GM19395 (cell line): Measurements from ENCODE around the gene UPK2.

Experiments used
- ATAC-seq: cut with Tn5 transposase; IDR thresholded peaks from one replicate; pipeline ENCODE4 v1.9.1; 2021; ENCODE audit warnings: mild to moderate bottlenecking, moderate library complexity; ENCODE audit not compliant: unreplicated experiment

The UPK2 gene

DNA sequence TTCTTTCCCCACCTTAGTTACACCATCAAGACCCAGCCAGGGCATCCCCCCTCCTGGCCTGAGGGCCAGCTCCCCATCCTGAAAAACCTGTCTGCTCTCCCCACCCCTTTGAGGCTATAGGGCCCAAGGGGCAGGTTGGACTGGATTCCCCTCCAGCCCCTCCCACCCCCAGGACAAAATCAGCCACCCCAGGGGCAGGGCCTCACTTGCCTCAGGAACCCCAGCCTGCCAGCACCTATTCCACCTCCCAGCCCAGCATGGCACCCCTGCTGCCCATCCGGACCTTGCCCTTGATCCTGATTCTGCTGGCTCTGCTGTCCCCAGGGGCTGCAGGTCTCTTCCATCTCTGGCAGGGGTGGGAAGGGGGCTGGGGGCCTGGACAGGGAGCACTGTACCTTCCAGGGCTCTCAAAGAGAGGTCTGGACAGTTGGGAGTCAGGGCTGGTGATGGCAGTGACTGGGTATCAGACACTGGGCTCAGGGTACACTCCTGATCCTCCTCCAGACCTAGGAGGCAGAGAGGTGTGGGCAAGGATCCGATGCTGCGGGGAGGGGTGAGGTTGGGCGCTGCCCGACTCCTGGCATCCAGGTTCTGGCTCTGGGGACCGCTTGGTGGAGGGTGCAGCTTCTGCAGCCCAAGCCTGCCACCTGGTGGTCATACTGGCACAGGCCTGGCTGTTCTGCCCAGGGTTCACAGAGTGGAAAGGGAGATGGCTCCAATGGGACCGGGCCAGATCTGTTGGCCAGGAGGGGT is at the start of gene UPK2:
Gene UPK2 (plus strand): TSS at position 205 of the 753 bp plus-strand sequence. CDS start 53 bp downstream, at position 258.
- peak; percentile 79 for ATAC-seq

- peak; percentile 70 for ATAC-seq
These were observed 48.8 kb upstream of the UPK2 start for GRCh38 chr11:118907051-118908042.

GRCh38 chr11:118908264-118908663 is 47.8 kb upstream of the UPK2 start:
- ATAC-seq, result no peak

- ATAC-seq, result no peak
These were observed 47.0 kb upstream of the UPK2 start for GRCh38 chr11:118908901-118909618.

DNA sequence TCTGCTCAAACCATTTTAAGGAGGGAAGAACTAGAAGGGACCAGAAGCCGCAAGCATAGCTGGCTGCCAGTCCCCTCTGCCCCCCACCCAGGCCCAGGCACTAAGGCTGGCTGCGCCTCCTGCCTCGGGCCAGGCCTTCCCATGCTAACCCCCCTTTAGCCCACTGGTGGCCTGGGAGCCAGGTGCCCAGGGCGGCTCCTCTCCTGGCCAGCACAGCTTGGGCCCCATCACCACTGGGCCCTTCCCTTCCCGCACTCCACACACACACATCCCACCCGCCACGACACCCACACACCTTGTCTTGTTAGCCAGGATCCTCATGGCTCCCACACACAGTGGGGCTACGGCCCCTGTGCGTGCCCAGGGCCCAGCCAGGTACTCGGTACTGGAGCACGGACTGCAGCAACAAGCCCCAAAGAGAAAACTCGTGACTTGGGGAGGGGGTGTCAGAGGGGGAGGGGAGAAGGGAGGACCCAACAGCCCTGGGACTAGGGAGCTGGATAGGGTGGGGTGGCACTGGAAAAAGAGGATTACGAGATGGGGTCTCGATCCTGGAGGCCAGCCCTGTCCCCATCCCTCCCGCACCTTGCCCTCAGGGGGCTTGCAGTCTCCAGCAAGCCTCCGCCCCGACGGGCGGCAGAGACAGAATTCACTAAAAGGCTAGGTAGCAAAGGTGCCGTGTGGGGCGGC is 46.3 kb upstream of the UPK2 start:
- ATAC-seq, result no peak

DNA sequence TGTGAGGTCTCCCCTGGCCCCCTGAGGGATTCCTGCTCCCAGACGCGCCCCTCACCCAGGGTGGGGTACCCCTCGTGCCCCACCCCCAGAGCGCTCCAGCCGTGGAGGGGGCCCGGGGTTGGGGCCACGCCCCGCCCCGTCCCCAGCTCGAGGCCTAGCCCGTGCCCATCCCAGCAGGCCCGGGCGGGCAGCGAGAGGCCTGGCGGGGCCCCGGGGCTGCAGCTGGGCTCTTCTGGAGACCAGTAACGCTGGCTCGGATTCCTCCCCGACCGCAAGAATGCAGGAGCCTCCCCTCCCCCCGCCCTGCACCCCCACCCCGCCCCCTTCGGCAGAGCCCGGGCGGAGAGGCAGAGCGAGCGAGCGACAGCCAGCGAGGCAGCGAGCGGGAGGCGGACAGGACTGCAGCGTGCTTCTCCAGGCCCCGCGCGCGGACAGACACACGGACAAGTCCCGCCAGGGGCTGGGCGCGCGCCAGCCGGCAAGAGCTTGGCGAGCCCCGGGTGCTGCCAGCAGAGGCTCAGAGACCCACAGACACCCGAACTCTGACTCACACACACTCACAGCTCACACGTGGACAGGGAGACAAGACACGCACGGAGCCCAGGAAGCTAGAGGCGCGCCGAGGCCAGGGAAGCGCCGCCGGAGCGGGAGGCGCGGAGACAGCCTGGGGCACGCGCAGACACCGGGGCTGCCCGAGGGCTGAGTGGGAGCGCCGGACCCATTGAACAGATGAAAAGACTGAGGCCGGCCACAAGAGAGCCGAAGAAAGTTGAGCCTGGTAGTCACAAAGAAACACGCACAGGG is 45.6 kb upstream of the UPK2 start:
- no peak for ATAC-seq

DNA sequence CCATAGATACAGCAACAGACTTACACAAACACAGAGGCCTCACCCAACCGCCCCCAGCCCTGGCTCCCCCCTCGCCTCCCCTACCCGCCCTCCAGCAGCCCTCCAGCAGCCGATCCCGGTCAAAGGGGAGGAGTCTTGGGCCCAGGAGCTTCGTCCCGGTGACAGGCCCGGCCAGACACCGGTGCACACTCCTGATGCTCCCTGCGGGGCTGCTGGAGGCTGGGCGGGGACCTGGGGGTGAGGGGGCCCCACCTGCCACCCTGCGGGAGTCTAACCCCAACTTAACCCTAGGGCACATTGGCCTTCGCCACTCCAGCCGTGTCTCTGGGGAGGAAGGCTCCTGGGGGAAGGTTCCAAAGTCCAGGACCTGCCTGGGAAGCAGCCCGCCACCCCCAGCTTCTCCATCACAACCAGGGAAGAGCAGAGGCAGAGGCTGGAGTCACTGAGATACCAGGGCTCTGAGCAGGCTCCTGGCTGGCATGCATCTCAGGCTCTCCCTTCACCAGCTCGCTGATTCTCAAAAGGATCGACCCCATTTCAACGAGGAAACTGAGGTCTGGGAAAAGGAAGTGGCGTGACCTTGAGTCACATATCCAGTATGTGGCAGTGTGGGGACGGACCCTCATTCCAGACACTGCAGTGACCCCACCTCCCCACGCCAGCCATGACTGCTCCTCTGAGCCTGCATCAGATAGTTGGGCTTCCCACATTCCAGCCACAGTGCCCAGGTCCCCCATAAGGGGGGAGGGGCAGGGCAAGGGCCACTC is 44.8 kb upstream of the UPK2 start:
- ATAC-seq, result no peak

DNA sequence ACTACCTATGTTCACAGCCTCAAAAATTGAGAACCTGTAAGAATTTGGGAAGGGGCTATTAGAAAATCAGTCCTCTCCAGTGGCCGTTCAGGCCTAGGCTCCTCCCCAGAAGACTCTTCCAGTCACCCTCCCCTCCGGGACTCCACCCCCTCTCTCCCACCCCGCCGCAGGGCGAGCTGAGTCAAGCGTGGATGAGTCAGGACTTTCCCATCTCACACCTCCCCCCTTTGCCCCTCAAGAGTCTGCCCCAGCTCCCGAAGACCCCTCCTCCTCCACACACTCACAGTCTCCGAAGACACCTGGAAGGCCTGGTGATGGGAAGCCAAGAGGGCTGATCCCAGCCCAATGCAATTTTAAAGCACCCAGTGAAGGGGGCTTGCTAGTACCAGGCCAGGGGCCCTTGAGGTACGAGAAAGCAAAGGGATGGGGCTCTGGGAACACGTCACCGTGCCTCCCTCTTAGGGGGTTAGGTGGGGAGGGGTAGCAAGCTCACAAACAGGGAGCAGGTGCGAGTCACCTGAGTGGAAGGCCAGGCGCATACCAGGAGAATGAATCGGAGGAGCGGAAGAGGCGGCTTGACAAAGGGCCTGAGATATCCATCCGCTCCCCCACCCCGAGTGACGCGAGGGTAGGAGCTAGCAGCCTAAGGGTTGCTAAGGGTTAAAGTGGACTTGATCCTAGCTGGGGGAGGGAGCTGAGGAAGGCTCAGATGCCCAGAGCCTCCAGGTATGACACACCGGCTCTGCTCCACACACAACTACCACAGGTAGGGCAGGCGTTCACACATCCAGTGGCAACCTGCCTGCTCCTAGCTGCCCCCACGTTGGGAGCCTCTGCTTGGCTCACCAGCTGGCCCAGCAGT is 44.0 kb upstream of the UPK2 start:
- ATAC-seq, result no peak

- no peak for ATAC-seq
These were observed 43.2 kb upstream of the UPK2 start for GRCh38 chr11:118912742-118913410.

DNA sequence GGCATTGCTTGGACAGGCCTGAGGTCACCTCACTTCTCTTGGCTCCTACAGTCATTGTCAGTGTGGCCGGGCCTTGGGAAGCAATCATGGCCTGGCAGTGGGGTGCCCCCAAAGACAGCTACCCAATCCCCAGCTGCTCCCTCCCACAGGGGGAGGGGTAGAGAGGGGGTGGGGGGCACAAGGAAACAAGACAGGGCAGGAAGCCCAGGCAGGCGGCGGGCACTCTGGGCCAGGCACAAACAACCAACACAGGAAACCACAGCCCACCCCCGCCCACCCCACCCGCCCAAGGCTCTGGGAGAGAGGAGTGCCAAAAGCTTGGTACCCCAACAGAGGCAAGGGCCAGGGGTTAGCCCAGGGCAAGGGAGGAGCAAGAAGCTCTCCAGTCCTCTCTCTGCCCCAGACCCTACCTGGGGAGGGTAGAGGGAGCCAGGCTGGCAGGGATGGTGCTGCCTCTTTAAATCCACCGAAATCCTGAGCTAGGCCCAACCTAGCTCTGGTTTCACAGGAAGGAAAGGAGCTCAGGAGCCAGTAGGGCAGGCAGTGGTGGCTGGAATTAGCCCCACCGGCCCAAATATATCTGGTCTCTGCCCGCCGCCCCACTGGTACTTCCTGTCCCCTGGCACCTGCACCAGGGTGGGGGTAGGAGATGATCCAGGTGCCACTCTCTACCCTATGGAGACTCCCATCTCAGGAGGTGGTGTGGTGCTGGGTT is 42.5 kb upstream of the UPK2 start:
- ATAC-seq, result no peak

DNA sequence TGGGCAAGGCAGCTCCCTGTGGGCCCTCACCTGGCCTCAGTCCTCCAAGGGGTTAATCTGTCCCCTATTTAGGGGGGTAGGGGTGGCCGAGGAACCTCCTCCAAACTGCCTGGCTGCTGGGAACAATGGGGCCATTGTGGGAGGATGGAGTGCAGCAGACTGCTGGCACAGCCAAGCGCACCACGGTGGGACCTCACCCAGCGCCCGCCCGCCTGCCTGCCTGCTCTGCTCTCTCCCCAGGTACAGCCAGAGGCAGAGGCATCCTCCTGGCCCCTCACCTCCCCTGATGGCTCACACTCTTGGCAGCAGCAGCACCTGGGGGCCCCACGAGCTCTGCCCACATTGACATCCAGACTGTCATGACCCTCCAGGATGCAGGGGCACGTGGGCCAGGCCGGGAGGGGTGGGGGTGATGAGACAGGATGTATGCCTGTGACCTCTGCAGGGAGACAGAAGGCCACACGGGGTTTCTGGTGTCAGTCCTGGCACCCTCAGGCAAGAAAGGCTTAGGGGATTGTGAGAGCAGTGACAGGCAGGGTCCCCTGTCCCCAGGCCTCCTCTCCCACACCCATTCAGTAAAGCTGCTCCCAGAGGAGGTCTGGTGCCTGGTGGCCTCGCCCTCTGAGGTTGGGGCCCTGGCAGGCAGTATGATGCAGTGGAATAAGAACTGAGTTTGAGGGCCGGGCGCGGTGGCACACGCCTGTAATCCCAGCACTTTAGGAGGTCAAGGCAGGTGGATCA is 41.8 kb upstream of the UPK2 start:
- ATAC-seq, result no peak

DNA sequence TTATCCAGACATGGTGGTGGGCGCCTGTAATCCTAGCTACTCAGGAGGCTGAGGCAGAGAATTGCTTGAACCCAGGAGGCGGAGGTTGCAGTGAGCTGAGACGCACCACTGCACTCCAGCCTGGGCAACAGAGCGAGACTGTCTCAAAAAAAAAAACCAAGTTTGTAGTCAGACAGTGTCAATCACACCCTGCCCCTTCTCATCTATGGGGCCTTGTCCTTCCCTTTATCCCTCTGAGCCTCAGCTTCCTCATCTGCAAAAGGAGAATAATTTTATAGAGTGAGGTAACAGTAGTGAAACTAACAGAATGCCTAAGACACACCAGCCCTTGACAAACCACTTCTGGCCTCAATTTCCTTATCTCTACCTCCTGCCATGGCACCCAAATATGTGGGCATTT is 41.1 kb upstream of the UPK2 start:
- no peak for ATAC-seq

DNA sequence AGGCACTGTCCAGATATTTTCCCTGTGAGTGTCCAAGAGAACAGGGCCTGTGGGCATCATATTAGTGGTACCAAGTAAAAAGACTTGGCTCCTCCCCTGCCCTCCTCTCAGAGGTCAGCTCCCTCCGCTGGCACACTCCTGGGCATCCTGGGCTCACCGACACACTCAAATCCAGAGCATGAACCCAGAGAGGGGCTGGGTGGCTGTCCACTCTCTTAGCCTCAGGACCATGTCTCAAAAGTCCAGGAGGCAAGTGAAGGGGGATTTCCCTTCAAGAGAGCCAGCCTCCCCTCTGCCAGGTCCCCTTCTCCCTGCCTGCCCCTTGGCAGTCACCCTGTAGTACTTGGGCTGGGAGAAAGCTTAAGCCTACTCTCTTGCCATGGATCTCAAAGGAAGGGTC is 40.7 kb upstream of the UPK2 start:
- no peak for ATAC-seq

DNA sequence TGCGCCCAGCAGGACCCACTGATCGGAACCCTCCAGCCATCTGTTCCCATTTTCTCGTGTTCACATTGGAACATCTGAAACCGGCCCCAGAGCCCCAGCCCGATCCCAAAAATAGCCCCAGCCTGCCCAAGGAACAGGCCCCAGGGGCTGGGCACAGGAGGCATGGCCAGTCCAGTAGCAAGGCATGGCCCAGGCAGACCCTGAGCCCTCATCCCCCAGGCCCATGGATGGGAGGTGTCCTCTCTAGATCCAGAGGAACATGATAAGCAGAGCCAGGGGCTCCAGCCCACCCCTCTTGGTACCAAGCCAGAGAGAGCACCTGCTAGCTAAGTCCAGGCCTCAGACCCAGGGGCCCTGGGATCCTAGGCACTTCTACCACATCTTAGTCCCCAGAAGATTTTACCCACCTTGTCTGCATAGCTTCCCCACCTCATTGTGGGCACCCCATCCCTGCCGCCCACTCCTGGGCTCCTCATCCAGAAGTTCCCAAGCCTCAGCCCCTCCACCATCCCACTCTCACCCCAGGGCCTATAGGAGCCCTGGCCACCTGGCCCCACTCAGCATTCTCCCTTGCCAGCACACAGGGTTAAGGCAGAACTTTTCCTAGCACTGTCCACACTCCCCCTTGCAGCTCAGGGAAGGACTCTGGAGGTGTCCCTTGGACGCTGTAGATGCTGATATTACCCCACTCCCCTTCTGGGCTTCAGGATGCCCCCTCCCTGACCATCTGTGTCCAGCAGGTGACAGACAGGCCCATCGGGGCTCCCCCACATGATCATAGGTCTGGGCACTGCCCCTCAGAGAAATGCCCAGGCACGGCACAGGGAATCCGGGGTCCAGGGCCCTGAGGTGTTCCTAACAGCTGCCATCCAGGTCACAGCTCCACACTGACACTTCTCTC is 39.9 kb upstream of the UPK2 start:
- no peak for ATAC-seq

DNA sequence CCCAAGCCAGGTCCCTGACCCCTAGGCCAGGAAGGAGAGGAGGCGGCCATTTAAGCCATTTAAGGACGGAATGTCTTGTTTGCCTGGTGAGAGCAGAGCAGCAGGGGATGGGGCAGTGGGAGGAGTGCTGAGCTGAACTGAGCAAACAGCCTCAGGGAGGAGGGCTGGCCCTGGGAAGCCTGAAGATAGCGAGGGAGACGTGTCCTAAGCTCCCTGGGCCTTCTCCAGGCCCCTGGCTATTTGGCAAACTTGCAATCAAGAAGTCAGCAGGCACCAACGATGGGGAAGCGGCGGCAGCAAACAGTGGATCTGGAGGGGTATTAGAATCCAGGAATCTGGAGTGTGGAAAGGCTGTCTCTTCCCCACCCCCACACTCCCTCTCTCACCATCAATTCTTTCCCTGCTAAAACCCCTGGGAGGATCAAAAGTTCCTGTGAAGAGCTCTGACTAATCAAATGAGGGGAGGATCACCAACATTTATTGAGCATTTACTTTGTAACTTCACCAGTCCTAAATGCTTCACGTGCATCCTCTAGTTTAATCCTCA is 39.2 kb upstream of the UPK2 start:
- ATAC-seq, result no peak
